Endodermal cell (in vitro differentiated cells): Measurements from ENCODE around the gene GALNT17. TPM values are rescaled to one million over a fixed set of nuclear protein-coding genes. Genes with fewer than 3 reads are reported as not detected.
A peak's percentile ranks its signal among the peaks of the same experiment; 100 is the strongest.
"Not testable (repeated sequence)": the region's sequence is repeated elsewhere in the genome, so short reads cannot be mapped to it uniquely, and the experiment has no call there.

Source experiments
- DNase-seq: peaks from one replicate; pipeline ENCODE4 v3.0.0-alpha.2; 2017
- H3K27ac ChIP-seq: 2 replicates; pipeline ENCODE4 v1.5.1; 2013; ENCODE audit warnings: mild to moderate bottlenecking, low read depth, low read length, moderate library complexity
- H3K27me3 ChIP-seq: 2 replicates; pipeline ENCODE4 v1.6.1; 2013; ENCODE audit warnings: mild to moderate bottlenecking, low read length, moderate library complexity; ENCODE audit not compliant: insufficient read depth, control insufficient read depth, poor library complexity, severe bottlenecking
- H3K36me3 ChIP-seq: 2 replicates; pipeline ENCODE4 v1.7.0; 2013; ENCODE audit warnings: mild to moderate bottlenecking, low read length, moderate library complexity; ENCODE audit not compliant: control insufficient read depth, insufficient read depth
- H3K4me1 ChIP-seq: one replicate; pipeline ENCODE4 v1.7.0; 2013; ENCODE audit warnings: low read length; ENCODE audit not compliant: control insufficient read depth, insufficient read depth
- H3K4me3 ChIP-seq: 2 replicates; pipeline ENCODE4 v1.5.1; 2013; ENCODE audit warnings: mild to moderate bottlenecking, low read length, moderate library complexity
- H3K9ac ChIP-seq: 2 replicates; pipeline ENCODE4 v1.6.1; 2013; ENCODE audit warnings: mild to moderate bottlenecking, low read length, moderate library complexity; ENCODE audit not compliant: poor library complexity, severe bottlenecking; ENCODE audit errors: extremely low read depth
- H3K9me3 ChIP-seq: 2 replicates; pipeline ENCODE4 v1.6.1; 2013; ENCODE audit warnings: mild to moderate bottlenecking, low read length, moderate library complexity; ENCODE audit not compliant: control insufficient read depth
- H3K27ac Mint-ChIP-seq: 2 replicates; pipeline ENCODE4 v1.8.0; 2020; ENCODE audit warnings: mixed read lengths
- H3K27me3 Mint-ChIP-seq: 2 replicates; pipeline ENCODE4 v1.8.0; 2021; ENCODE audit warnings: mild to moderate bottlenecking, mixed read lengths; ENCODE audit not compliant: insufficient read depth
- H3K36me3 Mint-ChIP-seq: 2 replicates; pipeline ENCODE4 v1.8.0; 2020; ENCODE audit warnings: low read depth, mixed read lengths
- H3K4me1 Mint-ChIP-seq: 2 replicates; pipeline ENCODE4 v1.8.0; 2020; ENCODE audit warnings: mixed read lengths
- H3K4me3 Mint-ChIP-seq: 2 replicates; pipeline ENCODE4 v1.8.0; 2020; ENCODE audit warnings: mild to moderate bottlenecking, moderate library complexity, mixed read lengths
- H3K9me3 Mint-ChIP-seq: 2 replicates; pipeline ENCODE4 v1.8.0; 2020; ENCODE audit warnings: mild to moderate bottlenecking, mixed read lengths
- CTCF ChIP-seq: fragments of 200-600 bp; sonication (generic); conservative IDR thresholded peaks from 2 replicates; pipeline ENCODE4 v1.5.0; 2021; ENCODE audit warnings: antibody characterized with exemption, mild to moderate bottlenecking
- WGBS, 2 experiments: methylation state at CpG; one replicate each; pipeline versions ENCODE4 v1.1.5 to v1.1.7; 2013; ENCODE audit warnings: missing lambda C conversion rate in 2 of 2, mixed read lengths in 1 of 2; ENCODE audit not compliant: insufficient coverage in 1 of 2, insufficient read length in 1 of 2; 5-methylcytosine and 5-hydroxymethylcytosine counted together
- total RNA-seq, 2 donors: library from RNA; stranded (reverse); fragmentation: NEBNext Ultra II Directional in 1 of 2; extraction: Animal tissue kit (Norgen Biotek cat#: 25700) in 1 of 2; gene quantifications; 2 replicates in 1 of 2; 3 replicates in 1 of 2; pipeline ENCODE4 v1.2.1, GENCODE V29; 2021

The GALNT17 gene
- total RNA-seq, 2 donors from 2014 or later: 60.4 to 61.3 TPM

DNA sequence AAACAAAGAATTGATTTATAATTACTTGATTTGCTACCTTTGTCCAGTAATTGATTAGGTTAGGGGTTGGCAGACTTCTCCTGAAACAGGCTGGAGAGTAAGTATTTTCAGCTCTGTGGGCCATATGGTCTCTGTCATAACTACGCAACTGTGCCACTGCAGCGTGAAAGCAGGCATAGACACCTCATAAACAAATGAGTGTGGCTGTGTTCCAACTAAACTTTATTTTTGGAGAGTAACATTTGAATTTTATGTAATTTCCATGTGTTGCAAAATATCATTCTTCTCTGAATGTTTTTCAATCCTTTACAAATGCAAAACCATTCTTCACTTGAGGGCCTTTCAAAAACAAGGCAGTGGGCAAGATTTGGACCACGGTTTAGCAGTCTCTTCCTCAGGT is 76.9 kb downstream of the GALNT17 start:
- WGBS, 2 experiments: 94 to 100% methylated on average over 2 to 3 of the region's 3 CpGs
- no peak overlapping the region for H3K4me3 Mint-ChIP-seq
- TF ChIP-seq CTCF: no peak

GRCh38 chr7:71209484-71209883 is 77.5 kb downstream of the GALNT17 start:
- H3K27me3 Mint-ChIP-seq, H3K27me3 ChIP-seq: not testable (repeated sequence)
- peak overlapping the region; percentile 55 for H3K27ac Mint-ChIP-seq

More for the DNA sequence above, 76.9 kb downstream of the GALNT17 start:
- Mint-ChIP-seq H3K4me1 (no peaks in the 10 kb centered on the region), H3K27ac (no peak overlapping the region), H3K9me3 (peaks cover 16% of the 10 kb centered on the region), H3K36me3 (peaks cover 35% of the 10 kb centered on the region), H3K27me3 (no peaks in the 10 kb centered on the region)
- Histone ChIP-seq H3K27me3 (no peaks in the 10 kb centered on the region), H3K9me3 (peaks cover 10% of the 10 kb centered on the region), H3K27ac (no peak overlapping the region), H3K36me3 (peaks cover 2% of the 10 kb centered on the region), H3K4me1 (no peaks in the 10 kb centered on the region), H3K4me3 (no peak overlapping the region), H3K9ac (no peak overlapping the region)
- DNase-seq: peak; percentile 13

GRCh38 chr7:71210220-71210619 is 78.3 kb downstream of the GALNT17 start:
- Histone ChIP-seq H3K27me3 (no peaks in the 10 kb centered on the region), H3K4me1 (no peaks in the 10 kb centered on the region), H3K27ac (no peak overlapping the region), H3K9ac (no peak overlapping the region), H3K4me3 (no peak overlapping the region), H3K9me3 (peaks cover 7% of the 10 kb centered on the region), H3K36me3 (no peaks in the 10 kb centered on the region)
- DNase-seq: no peak
- Mint-ChIP-seq H3K4me1 (peaks cover 5% of the 10 kb centered on the region), H3K27me3 (no peaks in the 10 kb centered on the region), H3K4me3 (no peak overlapping the region), H3K27ac (no peak overlapping the region), H3K9me3 (peaks cover 13% of the 10 kb centered on the region), H3K36me3 (peaks cover 36% of the 10 kb centered on the region)
- TF ChIP-seq CTCF: no peak
- 94 to 96% methylated on average over 5 of the region's 5 CpGs for WGBS, 2 experiments

More at GRCh38 chr7:71209484-71209883, 77.5 kb downstream of the GALNT17 start:
- H3K9ac ChIP-seq, H3K4me1 ChIP-seq, H3K36me3 ChIP-seq, H3K4me1 Mint-ChIP-seq, DNase-seq, H3K27ac ChIP-seq, H3K4me3 ChIP-seq, H3K9me3 ChIP-seq, H3K4me3 Mint-ChIP-seq: not testable (repeated sequence)
- Mint-ChIP-seq H3K9me3 (peaks cover 14% of the 10 kb centered on the region), H3K36me3 (peaks cover 34% of the 10 kb centered on the region)
- WGBS, 2 experiments: 94 to 98% methylated on average over 4 of the region's 4 CpGs

GRCh38 chr7:71212433-71212832 is 80.5 kb downstream of the GALNT17 start:
- not testable (repeated sequence) for H3K9ac ChIP-seq, H3K36me3 ChIP-seq, H3K27me3 Mint-ChIP-seq, H3K4me1 Mint-ChIP-seq, H3K27ac Mint-ChIP-seq, H3K27ac ChIP-seq, H3K4me3 Mint-ChIP-seq, H3K27me3 ChIP-seq, H3K4me1 ChIP-seq, H3K4me3 ChIP-seq
- peak; percentile 29 for TF ChIP-seq CTCF
- H3K9me3 ChIP-seq: peaks cover 15% of the 10 kb centered on the region
- Mint-ChIP-seq H3K36me3 (peaks cover 38% of the 10 kb centered on the region), H3K9me3 (peaks cover 13% of the 10 kb centered on the region)
- WGBS, 2 experiments: 92 to 93% methylated on average over 3 to 4 of the region's 4 CpGs
- DNase-seq: peak; percentile 53
